Subcutaneous adipose tissue (tissue), 4 donors: Measurements from ENCODE around the gene TMEM150A. TPM values are rescaled to one million over a fixed set of nuclear protein-coding genes. Genes with fewer than 3 reads are reported as not detected.

Experiments used
- CTCF ChIP-seq: fragments of 450-650 bp; IDR thresholded peaks from one replicate; pipeline ENCODE4 v1.5.1; 2016; ENCODE audit warnings: low read depth, mild to moderate bottlenecking, control low read depth, antibody characterized with exemption, moderate library complexity
- total RNA-seq, 4 donors: library from RNA; depleted of rRNA; stranded (reverse); fragments of >200 nt; gene quantifications; one replicate each; pipeline ENCODE4 v1.1.0, GENCODE V29; 2016

The TMEM150A gene
- total RNA-seq, 4 donors from 2014 or later: 14.3 to 21.4 (median 17.6) TPM

DNA sequence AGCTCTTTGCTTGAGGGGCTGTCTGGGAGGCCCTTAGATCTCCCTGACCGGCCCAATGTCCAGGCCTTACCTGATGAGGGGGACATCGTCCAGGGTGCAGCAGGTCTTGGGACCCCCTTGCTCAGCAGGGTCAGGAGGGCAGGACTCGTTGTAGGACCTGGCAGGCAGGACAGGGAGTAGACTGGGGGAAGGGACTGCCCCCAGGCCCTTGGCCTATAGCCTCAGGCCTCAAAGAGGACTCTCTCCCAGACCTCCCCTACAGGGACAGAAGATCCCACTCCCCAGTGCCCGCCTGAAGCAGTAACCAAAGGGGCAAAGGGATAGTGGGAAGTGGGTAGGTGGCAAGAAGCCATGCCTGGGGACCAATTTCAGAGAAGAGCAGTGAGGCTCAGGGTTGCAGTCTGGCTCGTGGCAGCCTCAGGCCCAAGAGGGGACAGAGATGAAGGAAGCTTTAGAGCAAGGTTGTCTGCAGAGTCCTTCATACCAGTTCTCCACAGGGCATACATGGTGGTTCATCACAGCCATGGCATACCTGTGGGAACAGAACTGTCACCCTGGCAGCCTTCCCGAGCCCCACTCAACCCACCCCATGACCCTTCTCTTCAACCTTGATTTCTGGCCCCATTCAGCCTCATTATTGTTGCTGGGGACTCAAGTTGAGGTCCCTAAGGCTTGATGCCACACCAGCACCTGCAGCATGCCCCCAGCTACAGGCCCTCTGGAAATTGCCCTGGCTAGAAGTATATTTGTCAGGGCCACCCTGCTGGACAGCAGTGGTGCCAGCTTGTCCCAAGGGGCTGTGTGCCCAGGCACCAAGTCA, 1.3 kb downstream of the TMEM150A start:
- TF ChIP-seq CTCF: no peak

DNA sequence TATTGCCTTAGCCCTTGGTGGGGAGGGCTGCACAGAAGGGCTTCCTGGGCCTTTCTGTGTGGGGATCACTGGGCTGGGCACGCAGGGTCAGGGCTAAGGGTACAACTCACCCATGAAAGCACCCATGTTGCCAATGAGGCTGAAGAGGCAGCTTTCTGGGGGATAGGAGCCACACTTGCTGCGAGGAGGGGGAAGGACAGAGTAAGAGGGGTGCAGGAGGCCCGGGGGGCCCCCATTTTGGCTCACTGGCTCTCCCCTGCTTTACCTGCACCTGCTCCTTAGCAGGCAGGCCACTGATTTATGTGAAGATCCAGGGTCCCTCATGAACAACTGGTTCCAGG, 2.3 kb downstream of the TMEM150A start:
- TF ChIP-seq CTCF: no peak

DNA sequence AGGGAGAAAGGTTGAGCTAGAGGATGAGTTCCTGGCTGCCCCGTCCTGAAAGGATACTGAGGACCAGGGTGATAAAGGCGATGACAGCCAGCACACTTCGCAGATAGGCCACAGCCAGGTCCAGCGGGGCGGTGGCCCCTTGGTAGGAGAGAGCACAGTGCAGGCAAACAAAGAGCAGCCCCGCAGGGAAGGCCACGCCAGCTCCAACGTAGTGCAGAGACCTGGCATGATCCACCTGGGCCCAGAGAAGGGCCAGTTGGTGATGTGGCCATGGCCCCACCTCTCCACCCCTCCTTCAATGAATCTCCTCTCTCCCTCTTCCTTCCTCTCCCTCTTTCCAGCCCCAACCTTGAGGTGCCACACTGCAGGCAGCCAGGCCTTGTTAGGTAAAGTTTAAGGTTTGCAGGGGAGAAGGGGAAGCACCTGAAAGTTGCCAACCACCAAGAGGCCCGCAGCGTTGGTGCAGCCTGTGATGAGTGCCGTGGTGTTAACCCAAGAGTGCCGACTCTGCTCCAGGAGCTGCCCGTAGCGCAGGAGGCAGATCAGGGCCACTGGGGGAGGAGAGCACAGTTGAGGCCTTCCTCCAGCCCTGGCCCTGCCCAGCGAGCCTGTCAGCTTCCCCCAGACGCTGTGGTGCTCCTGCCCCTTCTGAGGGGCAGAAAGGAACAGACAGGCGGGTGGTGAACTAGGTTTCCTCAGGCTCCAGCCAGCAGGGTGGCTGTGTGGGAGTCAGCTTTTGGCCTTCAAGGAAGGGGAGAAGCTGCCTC, 2.8 kb downstream of the TMEM150A start:
- no peak for TF ChIP-seq CTCF

GRCh38 chr2:85598594-85599340, 3.7 kb downstream of the TMEM150A start:
- no peak for TF ChIP-seq CTCF

GRCh38 chr2:85597241-85597640, 5.3 kb downstream of the TMEM150A start:
- TF ChIP-seq CTCF: no peak

GRCh38 chr2:85596486-85597143, 5.9 kb downstream of the TMEM150A start:
- no peak for TF ChIP-seq CTCF

- no peak for TF ChIP-seq CTCF
These were observed 6.5 kb downstream of the TMEM150A start for GRCh38 chr2:85596026-85596333.
